DND-41 (cell line): Measurements from ENCODE around the gene DUSP5.

ENCODE experiments used
- ATAC-seq: fragments of 200-7000 bp; cut with Tn5 transposase; 3 replicates; pipeline ENCODE4 v1.9.1; 2021; ENCODE audit warnings: low read depth; ENCODE audit not compliant: insufficient read depth
- DNase-seq: peaks from one replicate; pipeline ENCODE4 v3.0.0-alpha.2; 2020
- H2AFZ ChIP-seq: 2 replicates; pipeline ENCODE4 v1.6.0; 2012; ENCODE audit warnings: low read depth, low read length
- H3K27ac ChIP-seq: 2 replicates; pipeline ENCODE4 v1.5.1; 2012; ENCODE audit warnings: low read length, inconsistent platforms
- H3K27me3 ChIP-seq: fragments of 200-600 bp; sonication (generic); 2 replicates; pipeline ENCODE4 v1.6.0; 2012; ENCODE audit warnings: low read length, mild to moderate bottlenecking, inconsistent platforms; ENCODE audit not compliant: insufficient read depth, poor library complexity
- H3K36me3 ChIP-seq: 2 replicates; pipeline ENCODE4 v1.5.1; 2012; ENCODE audit warnings: low read length, inconsistent platforms; ENCODE audit not compliant: insufficient read depth
- H3K4me1 ChIP-seq: 2 replicates; pipeline ENCODE4 v1.5.1; 2012; ENCODE audit warnings: mild to moderate bottlenecking, low read length; ENCODE audit not compliant: insufficient read depth
- H3K4me2 ChIP-seq: 2 replicates; pipeline ENCODE4 v1.6.0; 2012; ENCODE audit warnings: mild to moderate bottlenecking, moderate library complexity, low read length, inconsistent platforms; ENCODE audit not compliant: insufficient read depth
- H3K4me3 ChIP-seq, 2 experiments: fragments of 200-600 bp in 1 of 2; shearing (Covaris generic) in 1 of 2; 2 replicates each; pipeline ENCODE4 v1.5.1; 2012 to 2016; ENCODE audit warnings: inconsistent platforms in 2 of 2, low read length in 2 of 2, mild to moderate bottlenecking in 2 of 2, low read depth in 1 of 2, moderate library complexity in 1 of 2
- H3K79me2 ChIP-seq: 2 replicates; pipeline ENCODE4 v1.6.0; 2012; ENCODE audit warnings: low read length, inconsistent platforms; ENCODE audit not compliant: insufficient read depth
- H3K9ac ChIP-seq: 2 replicates; pipeline ENCODE4 v1.6.0; 2012; ENCODE audit warnings: low read depth, mild to moderate bottlenecking, inconsistent platforms, low read length, moderate library complexity
- H3K9me3 ChIP-seq: 2 replicates; pipeline ENCODE4 v1.5.1; 2012; ENCODE audit warnings: low read length, moderate library complexity, mild to moderate bottlenecking, inconsistent platforms; ENCODE audit not compliant: insufficient read depth, severe bottlenecking
- H4K20me1 ChIP-seq: 2 replicates; pipeline ENCODE4 v1.6.0; 2012; ENCODE audit warnings: low read length; ENCODE audit not compliant: insufficient read depth
- CTCF ChIP-seq: IDR thresholded peaks from 2 replicates; pipeline ENCODE4 v1.5.1; 2012; ENCODE audit warnings: borderline replicate concordance, low read length, moderate library complexity, mild to moderate bottlenecking; ENCODE audit not compliant: poor library complexity, severe bottlenecking; ENCODE audit errors: extremely low read depth
- EZH2 ChIP-seq: IDR thresholded peaks from 3 replicates; pipeline ENCODE4 v1.6.1; 2012; ENCODE audit warnings: borderline replicate concordance, low read depth, mild to moderate bottlenecking, moderate library complexity, low read length, inconsistent platforms; ENCODE audit not compliant: severe bottlenecking

The DUSP5 gene

GRCh38 chr10:110456523-110457091 lies 41.1 kb upstream of the DUSP5 start:
- DNase-seq (no peak), ATAC-seq (no peak)
- Histone ChIP-seq H3K9ac (no peak overlapping the region), H2AFZ (no peak overlapping the region), H3K36me3 (no peaks in the 10 kb centered on the region), H3K9me3 (no peaks in the 10 kb centered on the region), H3K27me3 (peaks cover 3% of the 10 kb centered on the region), H4K20me1 (no peaks in the 10 kb centered on the region), H3K4me2 (no peak overlapping the region), H3K79me2 (no peaks in the 10 kb centered on the region), H3K4me3 (no peak overlapping the region), H3K27ac (no peak overlapping the region), H3K4me1 (no peaks in the 10 kb centered on the region)
- TF ChIP-seq CTCF (no peak), EZH2 (no peak)

GRCh38 chr10:110457851-110458250 lies 39.9 kb upstream of the DUSP5 start:
- no peaks in the 10 kb centered on the region for H3K79me2 ChIP-seq
- no peaks in the 10 kb centered on the region for H3K36me3 ChIP-seq
- H4K20me1 ChIP-seq, result no peaks in the 10 kb centered on the region
- DNase-seq, result no peak
- H3K27me3 ChIP-seq, result peaks cover 3% of the 10 kb centered on the region
- H3K4me1 ChIP-seq, result no peaks in the 10 kb centered on the region
- no peak overlapping the region for H3K4me3 ChIP-seq
- TF ChIP-seq EZH2 (no peak), CTCF (no peak)
- no peak overlapping the region for H2AFZ ChIP-seq
- no peak overlapping the region for H3K9ac ChIP-seq
- no peaks in the 10 kb centered on the region for H3K9me3 ChIP-seq
- no peak overlapping the region for H3K27ac ChIP-seq
- H3K4me2 ChIP-seq, result no peak overlapping the region
- no peak for ATAC-seq

- Histone ChIP-seq H2AFZ (no peak overlapping the region), H3K36me3 (no peaks in the 10 kb centered on the region), H3K9ac (no peak overlapping the region), H3K27ac (no peak overlapping the region), H3K27me3 (peaks cover 3% of the 10 kb centered on the region), H3K79me2 (no peaks in the 10 kb centered on the region), H3K4me1 (no peaks in the 10 kb centered on the region), H3K4me2 (no peak overlapping the region), H3K9me3 (no peaks in the 10 kb centered on the region), H4K20me1 (no peaks in the 10 kb centered on the region), H3K4me3 (no peak overlapping the region)
- ATAC-seq, result no peak
- DNase-seq, result no peak
- TF ChIP-seq EZH2, result no peak
- TF ChIP-seq CTCF, result no peak
Measured at GRCh38 chr10:110458266-110458920, 39.3 kb upstream of the DUSP5 start.

GRCh38 chr10:110459600-110459999 lies 38.1 kb upstream of the DUSP5 start:
- Histone ChIP-seq H3K9me3 (no peaks in the 10 kb centered on the region), H3K4me1 (no peaks in the 10 kb centered on the region), H3K79me2 (no peaks in the 10 kb centered on the region), H3K27ac (no peak overlapping the region), H3K27me3 (peaks cover 3% of the 10 kb centered on the region), H4K20me1 (no peaks in the 10 kb centered on the region; the same call in 1 of the 2 replicates), H3K36me3 (no peaks in the 10 kb centered on the region), H3K9ac (no peak overlapping the region), H3K4me2 (no peak overlapping the region), H3K4me3 (no peak overlapping the region), H2AFZ (no peak overlapping the region)
- DNase-seq (no peak), ATAC-seq (no peak)
- TF ChIP-seq CTCF (no peak), EZH2 (no peak)
